HCT116 (cell line): ENCODE measurements around the gene ZNF512. TPM values are rescaled to one million over a fixed set of nuclear protein-coding genes. Genes with fewer than 3 reads are reported as not detected.

Experiments used
- ATAC-seq: fragments of 200-7000 bp; cut with Tn5 transposase; 2 replicates; pipeline ENCODE4 v1.9.1; 2020; ENCODE audit warnings: mild to moderate bottlenecking, moderate library complexity
- BruUV-seq: library from RNA; stranded (reverse); fragments of 400-500 nt; replicated peaks from 2 replicates; lab custom pipeline; 2021; lab: Mats Ljungman, UMichigan
- CTCF ChIA-PET: fragments of 300-600 bp; sonication (Branson Sonifier 250); formaldehyde crosslinking; loops from one replicate; lab custom pipeline; 2021; ENCODE audit warnings: antibody characterized with exemption; lab: Charles Lee
- POLR2A ChIA-PET: fragments of 300-600, 350-600 bp; sonication (Branson Sonifier 250); formaldehyde crosslinking; loops from one replicate; lab custom pipeline; 2021; ENCODE audit warnings: antibody characterized with exemption; lab: Charles Lee
- RAD21 ChIA-PET, 2 experiments: fragments of 300-600 bp; sonication (Branson Sonifier 250); formaldehyde crosslinking; loops; one replicate each; lab custom pipeline; 2023; ENCODE audit warnings: low total read pairs in 2 of 2; ENCODE audit not compliant: uncharacterized antibody in 2 of 2, unreplicated experiment in 2 of 2, low non-redundant PET in 1 of 2; lab: Charles Lee
- DNase-seq: peaks from one replicate; pipeline ENCODE4 v3.0.0-alpha.2; 2010; ENCODE audit warnings: low read depth, low spot score
- H2AFZ ChIP-seq: fragments of 200-600 bp; shearing (Covaris generic), sonication (generic); 2 replicates; pipeline ENCODE4 v1.6.1; 2017; ENCODE audit warnings: low read depth, mixed run types, mixed read lengths, antibody characterized with exemption, low read length; ENCODE audit not compliant: poor library complexity, severe bottlenecking
- H3K27ac ChIP-seq: 2 replicates; pipeline ENCODE4 v1.5.1; 2012; ENCODE audit warnings: low read depth, low read length
- H3K27me3 ChIP-seq: fragments of 200-600 bp; sonication (generic); 2 replicates; pipeline ENCODE4 v1.6.1; 2016; ENCODE audit warnings: mixed run types, low read length, mixed read lengths; ENCODE audit not compliant: insufficient read depth
- H3K36me3 ChIP-seq, 2 experiments: fragments of 200-500 bp in 1 of 2; fragments of 200-600 bp in 1 of 2; sonication (Bioruptor generic) in 1 of 2; sonication (generic) in 1 of 2; 2 replicates each; pipeline versions ENCODE4 v1.5.1 to v1.6.1; 2014 to 2016; ENCODE audit warnings: low read length in 2 of 2, inconsistent platforms in 1 of 2, mixed read lengths in 1 of 2, mixed run types in 1 of 2; ENCODE audit not compliant: insufficient read depth in 2 of 2, control insufficient read depth in 1 of 2
- H3K4me1 ChIP-seq, 2 experiments: fragments of 200-600 bp in 1 of 2; sonication (generic) in 1 of 2; 2 replicates each; pipeline versions ENCODE4 v1.5.1 to v1.6.1; 2012 to 2017; ENCODE audit warnings: low read length in 2 of 2, inconsistent platforms in 1 of 2, mild to moderate bottlenecking in 1 of 2, mixed read lengths in 1 of 2, mixed run types in 1 of 2, moderate library complexity in 1 of 2; ENCODE audit not compliant: insufficient read depth in 2 of 2, control insufficient read depth in 1 of 2
- H3K4me2 ChIP-seq: fragments of 200-600 bp; sonication (generic); 2 replicates; pipeline ENCODE4 v1.6.1; 2017; ENCODE audit warnings: mixed run types, low read length, mixed read lengths
- H3K4me3 ChIP-seq, 2 experiments: fragments of 200-600 bp in 1 of 2; sonication (generic) in 1 of 2; replicated peaks in 1 of 2; 2 replicates each; pipeline ENCODE4 v1.5.1; 2011 to 2016; ENCODE audit warnings: low read length in 2 of 2, control low read depth in 1 of 2, low read depth in 1 of 2, mild to moderate bottlenecking in 1 of 2, mixed read lengths in 1 of 2, mixed run types in 1 of 2
- H3K79me2 ChIP-seq: fragments of 200-600 bp; sonication (generic); 2 replicates; pipeline ENCODE4 v1.6.1; 2017; ENCODE audit warnings: mild to moderate bottlenecking, mixed run types, low read length, moderate library complexity, mixed read lengths; ENCODE audit not compliant: insufficient read depth
- H3K9ac ChIP-seq: fragments of 200-600 bp; sonication (generic); 2 replicates; pipeline ENCODE4 v1.6.1; 2016; ENCODE audit warnings: low read length, mixed read lengths
- H3K9me2 ChIP-seq: fragments of 200-600 bp; sonication (generic), shearing (Covaris generic); 2 replicates; pipeline ENCODE4 v1.6.1; 2017; ENCODE audit warnings: mixed run types, mild to moderate bottlenecking, moderate library complexity; ENCODE audit not compliant: insufficient read depth
- H3K9me3 ChIP-seq, 2 experiments: fragments of 200-500 bp in 1 of 2; fragments of 200-600 bp in 1 of 2; sonication (Bioruptor generic) in 1 of 2; sonication (generic) in 1 of 2; 2 replicates each; pipeline ENCODE4 v1.6.1; 2014 to 2017; ENCODE audit warnings: low read length in 2 of 2, mixed read lengths in 2 of 2, inconsistent platforms in 1 of 2, low read depth in 1 of 2, mild to moderate bottlenecking in 1 of 2, mixed run types in 1 of 2, moderate library complexity in 1 of 2; ENCODE audit not compliant: control insufficient read depth in 1 of 2, insufficient read depth in 1 of 2
- H4K20me1 ChIP-seq: fragments of 200-600 bp; sonication (generic), shearing (Covaris generic); 2 replicates; pipeline ENCODE4 v1.6.1; 2017; ENCODE audit warnings: mixed run types, mild to moderate bottlenecking, moderate library complexity; ENCODE audit not compliant: insufficient read depth
- CEBPB ChIP-seq: IDR thresholded peaks from 2 replicates; pipeline ENCODE4 v1.6.1; 2012; ENCODE audit warnings: low read depth
- EZH2phosphoT487 ChIP-seq: fragments of 200-600 bp; IDR thresholded peaks from 2 replicates; pipeline ENCODE4 v1.6.1; 2018; ENCODE audit warnings: antibody characterized with exemption, borderline replicate concordance
- JUND ChIP-seq: IDR thresholded peaks from 2 replicates; pipeline ENCODE4 v1.6.1; 2012
- RAD21 ChIP-seq: IDR thresholded peaks from 2 replicates; pipeline ENCODE4 v1.6.1; 2012; ENCODE audit warnings: low read depth, mild to moderate bottlenecking
- SIN3A ChIP-seq: IDR thresholded peaks from 2 replicates; pipeline ENCODE4 v1.6.1; 2012; ENCODE audit warnings: low read depth
- TCF7L2 ChIP-seq: IDR thresholded peaks from 2 replicates; pipeline ENCODE4 v1.7.0; 2011; ENCODE audit warnings: borderline replicate concordance, inconsistent platforms; ENCODE audit not compliant: insufficient read depth, insufficient read length; ENCODE audit errors: extremely low read depth
- YY1 ChIP-seq: IDR thresholded peaks from 2 replicates; pipeline ENCODE4 v1.6.1; 2011; ENCODE audit warnings: low read length, low read depth, moderate library complexity, mild to moderate bottlenecking; ENCODE audit not compliant: insufficient replicate concordance; ENCODE audit errors: extremely low read depth
- ZFX ChIP-seq: fragments of 450-650 bp; IDR thresholded peaks from 2 replicates; pipeline ENCODE4 v1.6.1; 2017
- ZNF274 ChIP-seq: fragments of 200-500 bp; sonication (Bioruptor generic); IDR thresholded peaks from 2 replicates; pipeline ENCODE4 v1.6.1; 2014; ENCODE audit warnings: mild to moderate bottlenecking, low read depth, low read length, inconsistent platforms
- intact Hi-C: fragments of 100-400 bp; cut with micrococcal nuclease; formaldehyde crosslinking; loops from 2 replicates; pipeline ENCODE4 v1.10.0; 2022
- total RNA-seq: library from RNA; stranded (reverse); gene quantifications from one replicate; pipeline ENCODE4 v1.2.1, GENCODE V29; 2021; ENCODE audit not compliant: unreplicated experiment
- TF ChIP-seq, protein P1 (sequence below): IDR thresholded peaks from 2 replicates; pipeline ENCODE4 v1.6.1; 2011; ENCODE audit warnings: mild to moderate bottlenecking, low read length, moderate library complexity; ENCODE audit not compliant: insufficient replicate concordance; ENCODE audit errors: extremely low read depth
- TF ChIP-seq, protein P2 (sequence below): IDR thresholded peaks from 2 replicates; pipeline ENCODE4 v1.6.1; 2012; ENCODE audit warnings: low read depth

The ZNF512 gene
- total RNA-seq, 1 experiment from 2014 or later = 33.0 TPM

DNA sequence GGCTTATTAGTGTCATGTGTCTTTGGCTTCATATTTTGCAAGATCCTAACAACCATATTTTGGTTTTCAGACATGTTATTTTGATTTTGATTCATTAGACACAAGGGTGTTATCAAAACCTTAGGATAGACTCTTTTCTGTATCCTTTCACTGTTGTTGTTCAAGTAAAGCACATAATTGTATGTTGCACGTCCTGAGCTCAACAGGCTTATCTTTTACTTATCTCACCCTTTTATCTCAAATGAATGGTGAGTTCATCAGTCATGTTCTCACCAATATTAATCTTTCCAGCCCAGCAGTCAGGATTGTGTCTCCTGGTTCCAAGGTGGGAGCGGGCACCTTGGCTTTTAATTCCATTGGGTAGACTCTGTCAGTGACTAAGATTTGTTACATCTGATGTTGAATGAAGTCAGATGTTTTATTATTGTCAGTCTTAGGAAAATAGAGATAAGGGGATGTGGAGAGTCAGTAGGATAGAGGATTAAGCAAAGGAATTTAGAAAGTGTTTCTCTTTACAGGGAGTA is 57.9 kb downstream of the ZNF512 start:
- Histone ChIP-seq H3K36me3 (peaks cover 32 to 38% of the 10 kb centered on the region in 2 experiments; a peak in 3 of 4 replicates), H2AFZ (no peak overlapping the region), H3K9me2 (no peaks in the 10 kb centered on the region), H3K4me1 (no peaks in the 10 kb centered on the region), H4K20me1 (no peaks in the 10 kb centered on the region), H3K27ac (no peak overlapping the region), H3K9me3 (no peaks in the 10 kb centered on the region), H3K79me2 (no peaks in the 10 kb centered on the region; the same call in 1 of the 2 replicates), H3K27me3 (no peaks in the 10 kb centered on the region), H3K4me2 (no peak overlapping the region), H3K9ac (no peak overlapping the region), H3K4me3 (no peak overlapping the region)
- no peak for DNase-seq
- intact Hi-C loops = no loop called here
- no peak for ATAC-seq
- RAD21 ChIA-PET = no interaction called here
- no TSS peak for BruUV-seq
- TF ChIP-seq TCF7L2 = no peak
- no peak for TF ChIP-seq EZH2phosphoT487
- TF ChIP-seq JUND = no peak
- TF ChIP-seq ZNF274 = no peak
- TF ChIP-seq RAD21 = no peak
- no peak for TF ChIP-seq CEBPB
- TF ChIP-seq, protein P1, sequence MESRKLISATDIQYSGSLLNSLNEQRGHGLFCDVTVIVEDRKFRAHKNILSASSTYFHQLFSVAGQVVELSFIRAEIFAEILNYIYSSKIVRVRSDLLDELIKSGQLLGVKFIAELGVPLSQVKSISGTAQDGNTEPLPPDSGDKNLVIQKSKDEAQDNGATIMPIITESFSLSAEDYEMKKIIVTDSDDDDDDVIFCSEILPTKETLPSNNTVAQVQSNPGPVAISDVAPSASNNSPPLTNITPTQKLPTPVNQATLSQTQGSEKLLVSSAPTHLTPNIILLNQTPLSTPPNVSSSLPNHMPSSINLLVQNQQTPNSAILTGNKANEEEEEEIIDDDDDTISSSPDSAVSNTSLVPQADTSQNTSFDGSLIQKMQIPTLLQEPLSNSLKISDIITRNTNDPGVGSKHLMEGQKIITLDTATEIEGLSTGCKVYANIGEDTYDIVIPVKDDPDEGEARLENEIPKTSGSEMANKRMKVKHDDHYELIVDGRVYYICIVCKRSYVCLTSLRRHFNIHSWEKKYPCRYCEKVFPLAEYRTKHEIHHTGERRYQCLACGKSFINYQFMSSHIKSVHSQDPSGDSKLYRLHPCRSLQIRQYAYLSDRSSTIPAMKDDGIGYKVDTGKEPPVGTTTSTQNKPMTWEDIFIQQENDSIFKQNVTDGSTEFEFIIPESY = no peak
- TF ChIP-seq, protein P2, sequence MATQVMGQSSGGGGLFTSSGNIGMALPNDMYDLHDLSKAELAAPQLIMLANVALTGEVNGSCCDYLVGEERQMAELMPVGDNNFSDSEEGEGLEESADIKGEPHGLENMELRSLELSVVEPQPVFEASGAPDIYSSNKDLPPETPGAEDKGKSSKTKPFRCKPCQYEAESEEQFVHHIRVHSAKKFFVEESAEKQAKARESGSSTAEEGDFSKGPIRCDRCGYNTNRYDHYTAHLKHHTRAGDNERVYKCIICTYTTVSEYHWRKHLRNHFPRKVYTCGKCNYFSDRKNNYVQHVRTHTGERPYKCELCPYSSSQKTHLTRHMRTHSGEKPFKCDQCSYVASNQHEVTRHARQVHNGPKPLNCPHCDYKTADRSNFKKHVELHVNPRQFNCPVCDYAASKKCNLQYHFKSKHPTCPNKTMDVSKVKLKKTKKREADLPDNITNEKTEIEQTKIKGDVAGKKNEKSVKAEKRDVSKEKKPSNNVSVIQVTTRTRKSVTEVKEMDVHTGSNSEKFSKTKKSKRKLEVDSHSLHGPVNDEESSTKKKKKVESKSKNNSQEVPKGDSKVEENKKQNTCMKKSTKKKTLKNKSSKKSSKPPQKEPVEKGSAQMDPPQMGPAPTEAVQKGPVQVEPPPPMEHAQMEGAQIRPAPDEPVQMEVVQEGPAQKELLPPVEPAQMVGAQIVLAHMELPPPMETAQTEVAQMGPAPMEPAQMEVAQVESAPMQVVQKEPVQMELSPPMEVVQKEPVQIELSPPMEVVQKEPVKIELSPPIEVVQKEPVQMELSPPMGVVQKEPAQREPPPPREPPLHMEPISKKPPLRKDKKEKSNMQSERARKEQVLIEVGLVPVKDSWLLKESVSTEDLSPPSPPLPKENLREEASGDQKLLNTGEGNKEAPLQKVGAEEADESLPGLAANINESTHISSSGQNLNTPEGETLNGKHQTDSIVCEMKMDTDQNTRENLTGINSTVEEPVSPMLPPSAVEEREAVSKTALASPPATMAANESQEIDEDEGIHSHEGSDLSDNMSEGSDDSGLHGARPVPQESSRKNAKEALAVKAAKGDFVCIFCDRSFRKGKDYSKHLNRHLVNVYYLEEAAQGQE = no peak
- no peak for TF ChIP-seq ZFX
- no peak for TF ChIP-seq SIN3A
- no peak for TF ChIP-seq YY1
- POLR2A ChIA-PET = no interaction called here
- CTCF ChIA-PET = no interaction called here
